H1 (cell line): ENCODE results near the gene NDST4. TPM values are rescaled to one million over a fixed set of nuclear protein-coding genes. Genes with fewer than 3 reads are reported as not detected.

Experiments used
- CTCF ChIA-PET: fragments of 300-600 bp; sonication (Branson Sonifier 250); formaldehyde crosslinking; loops from one replicate; lab custom pipeline; 2021; ENCODE audit not compliant: partially characterized antibody; lab: Charles Lee
- POLR2A ChIA-PET: fragments of 300-600 bp; sonication (Branson Sonifier 250); formaldehyde crosslinking; loops from one replicate; lab custom pipeline; 2021; ENCODE audit warnings: inconsistent platforms; ENCODE audit not compliant: partially characterized antibody; lab: Charles Lee
- DNase-seq, 2 experiments: peaks; one replicate each; pipeline versions ENCODE4 v3.0.0 to v3.0.0-alpha.2; 2010 to 2022; ENCODE audit warnings: low spot score in 2 of 2, low read depth in 1 of 2, mixed read lengths in 1 of 2
- FAIRE-seq: peaks from 2 replicates; lab custom pipeline; 2011; peaks lifted over from hg19 to GRCh38; lab: Jason Lieb, UNC
- H2AFZ ChIP-seq: 2 replicates; pipeline ENCODE4 v1.8.1; 2012; ENCODE audit warnings: low read length, inconsistent platforms
- H2AK5ac ChIP-seq: 2 replicates; pipeline ENCODE4 v1.6.1; 2013; ENCODE audit warnings: low read depth, low read length
- H2BK120ac ChIP-seq: replicated peaks from 2 replicates; pipeline ENCODE3; 2013; ENCODE audit warnings: low read depth, low read length, inconsistent platforms
- H2BK12ac ChIP-seq: 2 replicates; pipeline ENCODE4 v1.6.1; 2013; ENCODE audit warnings: low read depth, low read length
- H2BK15ac ChIP-seq: 2 replicates; pipeline ENCODE4 v1.6.1; 2013; ENCODE audit warnings: low read length
- H2BK20ac ChIP-seq: 2 replicates; pipeline ENCODE4 v1.6.1; 2013; ENCODE audit warnings: low read length
- H2BK5ac ChIP-seq: 2 replicates; pipeline ENCODE4 v1.6.1; 2013; ENCODE audit warnings: low read depth, low read length
- H3K14ac ChIP-seq: 2 replicates; pipeline ENCODE4 v1.6.1; 2013; ENCODE audit warnings: inconsistent platforms; ENCODE audit not compliant: insufficient read length
- H3K18ac ChIP-seq: 2 replicates; pipeline ENCODE4 v1.6.1; 2013; ENCODE audit warnings: low read length; ENCODE audit errors: extremely low read depth
- H3K23ac ChIP-seq: 2 replicates; pipeline ENCODE4 v1.6.1; 2013; ENCODE audit warnings: inconsistent platforms; ENCODE audit not compliant: insufficient read length
- H3K23me2 ChIP-seq: 2 replicates; pipeline ENCODE4 v1.6.1; 2013; ENCODE audit warnings: low read depth, low read length
- H3K27ac ChIP-seq: 2 replicates; pipeline ENCODE4 v1.6.1; 2011; ENCODE audit warnings: low read depth, low read length, inconsistent platforms
- H3K27me3 ChIP-seq, 4 experiments: replicated peaks in 1 of 4; 1 replicate in 1 of 4; 2 replicates in 3 of 4; pipeline versions ENCODE4 v1.6.1 to v1.8.1; 2011 to 2013; ENCODE audit warnings: low read length in 3 of 4, mild to moderate bottlenecking in 3 of 4, inconsistent platforms in 2 of 4, mixed read lengths in 2 of 4, moderate library complexity in 1 of 4; ENCODE audit not compliant: control insufficient read depth in 3 of 4, insufficient read depth in 3 of 4; ENCODE audit errors: extremely low read depth in 1 of 4
- H3K36me3 ChIP-seq, 4 experiments: 2 replicates each; pipeline versions ENCODE4 v1.6.1 to v1.8.1; 2011 to 2013; ENCODE audit warnings: mild to moderate bottlenecking in 4 of 4, low read length in 3 of 4, moderate library complexity in 2 of 4, control low read depth in 1 of 4, inconsistent platforms in 1 of 4; ENCODE audit not compliant: insufficient read depth in 4 of 4, control insufficient read depth in 2 of 4
- H3K4ac ChIP-seq: replicated peaks from 2 replicates; pipeline ENCODE3; 2013; ENCODE audit warnings: low read length, low read depth, mixed read lengths, inconsistent platforms; ENCODE audit not compliant: insufficient read length
- H3K4me1 ChIP-seq, 4 experiments: replicated peaks in 1 of 4; 1 replicate in 1 of 4; 2 replicates in 3 of 4; pipeline versions ENCODE4 v1.6.1 to v1.8.1; 2011 to 2013; ENCODE audit warnings: low read length in 3 of 4, inconsistent platforms in 2 of 4, mixed read lengths in 1 of 4; ENCODE audit not compliant: insufficient read depth in 4 of 4, control insufficient read depth in 3 of 4
- H3K4me2 ChIP-seq, 2 experiments: 2 replicates each; pipeline versions ENCODE4 v1.6.1 to v1.8.1; 2011 to 2013; ENCODE audit warnings: low read depth in 2 of 2, low read length in 2 of 2, control low read depth in 1 of 2, inconsistent platforms in 1 of 2, mild to moderate bottlenecking in 1 of 2; ENCODE audit not compliant: insufficient read depth in 1 of 2
- H3K4me3 ChIP-seq, 4 experiments: fragments of 200-600, 300-600 bp in 1 of 4; sonication (generic), shearing (Covaris generic), sonication (Bioruptor Twin) in 1 of 4; 2 replicates each; pipeline versions ENCODE4 v1.5.1 to v1.8.1; 2011 to 2016; ENCODE audit warnings: low read length in 4 of 4, low read depth in 3 of 4, control low read depth in 2 of 4, inconsistent platforms in 2 of 4, mild to moderate bottlenecking in 2 of 4, mixed read lengths in 1 of 4, moderate library complexity in 1 of 4; ENCODE audit not compliant: insufficient read depth in 2 of 4; ENCODE audit errors: extremely low read depth in 1 of 4
- H3K56ac ChIP-seq: replicated peaks from 2 replicates; pipeline ENCODE3; 2013; ENCODE audit warnings: low read depth, mild to moderate bottlenecking, mixed read lengths, low read length, inconsistent platforms; ENCODE audit not compliant: insufficient read length
- H3K79me1 ChIP-seq: 2 replicates; pipeline ENCODE4 v1.6.1; 2013; ENCODE audit warnings: low read depth, low read length, control low read depth
- H3K79me2 ChIP-seq, 2 experiments: 2 replicates each; pipeline versions ENCODE4 v1.6.1 to v1.8.1; 2012 to 2013; ENCODE audit warnings: low read length in 2 of 2, mild to moderate bottlenecking in 2 of 2, inconsistent platforms in 1 of 2; ENCODE audit not compliant: insufficient read depth in 2 of 2, control insufficient read depth in 1 of 2
- H3K9ac ChIP-seq, 4 experiments: replicated peaks in 1 of 4; 1 replicate in 1 of 4; 2 replicates in 3 of 4; pipeline versions ENCODE4 v1.6.1 to v1.8.1; 2011 to 2013; ENCODE audit warnings: low read depth in 3 of 4, low read length in 3 of 4, control low read depth in 2 of 4, mild to moderate bottlenecking in 2 of 4, moderate library complexity in 2 of 4, inconsistent platforms in 1 of 4; ENCODE audit errors: extremely low read depth in 1 of 4
- H3K9me3 ChIP-seq, 2 experiments: 2 replicates each; pipeline versions ENCODE4 v1.6.1 to v1.8.1; 2012 to 2013; ENCODE audit warnings: mild to moderate bottlenecking in 2 of 2, moderate library complexity in 2 of 2, control low read depth in 1 of 2, inconsistent platforms in 1 of 2, low read depth in 1 of 2, low read length in 1 of 2, mixed read lengths in 1 of 2; ENCODE audit not compliant: insufficient read depth in 2 of 2
- H4K20me1 ChIP-seq, 2 experiments: replicated peaks in 1 of 2; 2 replicates each; pipeline versions ENCODE3 to v1.8.1; 2011 to 2013; ENCODE audit warnings: inconsistent platforms in 2 of 2, low read length in 2 of 2, mild to moderate bottlenecking in 1 of 2; ENCODE audit not compliant: insufficient read depth in 2 of 2, control insufficient read depth in 1 of 2
- H4K5ac ChIP-seq: 2 replicates; pipeline ENCODE4 v1.6.1; 2013; ENCODE audit warnings: low read length, low read depth, mixed read lengths, inconsistent platforms; ENCODE audit not compliant: insufficient read length
- H4K8ac ChIP-seq: 2 replicates; pipeline ENCODE4 v1.8.0; 2013; ENCODE audit warnings: mild to moderate bottlenecking, moderate library complexity, low read length, inconsistent platforms; ENCODE audit not compliant: insufficient read depth; ENCODE audit errors: extremely low read depth
- H4K91ac ChIP-seq: replicated peaks from 2 replicates; pipeline ENCODE3; 2013; ENCODE audit warnings: low read length, mixed read lengths, inconsistent platforms; ENCODE audit not compliant: insufficient read length
- CTBP2 ChIP-seq: IDR thresholded peaks from 2 replicates; pipeline ENCODE4 v1.7.0; 2011; ENCODE audit warnings: borderline replicate concordance, mild to moderate bottlenecking, moderate library complexity, mixed read lengths, low read length; ENCODE audit not compliant: insufficient read depth, insufficient read length
- FOSL1 ChIP-seq: IDR thresholded peaks from 2 replicates; pipeline ENCODE4 v1.6.1; 2011; ENCODE audit warnings: mild to moderate bottlenecking, low read depth, low read length, moderate library complexity; ENCODE audit not compliant: insufficient read depth
- JUND ChIP-seq: IDR thresholded peaks from 2 replicates; pipeline ENCODE4 v1.6.1; 2011; ENCODE audit warnings: mild to moderate bottlenecking, improper control_type of control experiment, low read length
- PHF8 ChIP-seq: fragments of 200-600 bp; sonication (generic); conservative IDR thresholded peaks from 2 replicates; pipeline ENCODE4 v1.7.1; 2012; ENCODE audit warnings: low read depth, mild to moderate bottlenecking, inconsistent platforms, low read length, moderate library complexity
- SIN3A ChIP-seq, 2 experiments: IDR thresholded peaks in 1 of 2; conservative IDR thresholded peaks in 1 of 2; 2 replicates each; pipeline ENCODE4 v1.6.1; 2011 to 2012; ENCODE audit warnings: low read length in 2 of 2, improper control_type of control experiment in 1 of 2, low read depth in 1 of 2, mild to moderate bottlenecking in 1 of 2
- TAF1 ChIP-seq: IDR thresholded peaks from 2 replicates; pipeline ENCODE4 v1.6.1; 2011; ENCODE audit warnings: mild to moderate bottlenecking, low read depth, low read length
- WGBS, 2 experiments: shearing (Covaris generic) in 1 of 2; methylation state at CpG; one replicate each; pipeline versions ENCODE4 v1.1.6 to v1.1.7; 2013 to 2015; ENCODE audit warnings: low lambda C conversion rate in 2 of 2, mixed read lengths in 2 of 2, inconsistent platforms in 1 of 2, low coverage in 1 of 2, missing lambda C conversion rate in 1 of 2; ENCODE audit not compliant: insufficient replicate concordance in 2 of 2, insufficient coverage in 1 of 2, insufficient read length in 1 of 2; ENCODE audit errors: extremely low coverage in 1 of 2, missing lambda C conversion rate in 1 of 2; 5-methylcytosine and 5-hydroxymethylcytosine counted together
- polyA plus RNA-seq, 7 experiments: library from polyadenylated mRNA; depleted of rRNA in 3 of 7; stranded (reverse) in 5 of 7; unstranded in 2 of 7; fragments of >200 nt in 5 of 7; fragments of 200-250 nt in 2 of 7; gene quantifications; 1 replicate in 5 of 7; 2 replicates in 1 of 7; 4 replicates in 1 of 7; pipeline versions ENCODE4 v1.2.1 to v1.2.3, GENCODE V29; 2011 to 2013; ENCODE audit warnings: missing spikeins in 2 of 7, mixed read lengths in 2 of 7
- total RNA-seq: library from RNA; stranded (reverse); fragmentation: NEBNext Ultra II Directional; extraction: Animal tissue kit (Norgen Biotek cat#: 25700); gene quantifications from 2 replicates; pipeline ENCODE4 v1.2.1, GENCODE V29; 2021

The NDST4 gene
- total and polyA plus RNA-seq, 2 of the 8 experiments (the other 6 are each of a cell fraction or from before 2014, with no cell fraction given) = 0.02 TPM; not detected in 1

DNA sequence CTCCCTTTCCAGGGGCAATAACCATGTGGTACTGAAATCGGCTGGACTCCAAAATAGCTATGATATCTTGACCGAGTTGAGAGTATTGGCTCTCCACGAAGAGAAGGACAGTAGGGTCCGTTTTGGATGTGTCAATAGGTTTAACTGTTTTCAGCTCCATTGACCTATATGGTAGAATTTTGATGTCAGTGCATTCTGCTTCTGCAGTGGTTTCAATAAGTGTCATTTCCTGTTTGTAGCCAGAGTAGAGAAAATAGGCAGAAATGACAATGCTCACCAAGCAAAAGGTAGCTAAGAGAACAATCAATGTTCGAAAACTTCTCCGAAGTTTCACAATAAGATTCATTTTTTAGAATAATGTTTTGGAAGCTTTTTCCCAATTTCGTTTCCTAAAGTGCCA, 36.7 kb downstream of the NDST4 start:
- no peak for TF ChIP-seq TAF1
- no peak for TF ChIP-seq JUND
- no peak for TF ChIP-seq FOSL1
- no peak for TF ChIP-seq CTBP2
- TF ChIP-seq SIN3A (conservative IDR thresholded peaks at IDR 0.05 in 1 of 2, IDR thresholded peaks at IDR 0.05 in 1 of 2; ENCODE audit: low read depth in 1 of 2, low read length in 2 of 2) = no peak
- TF ChIP-seq PHF8 = no peak
- Histone ChIP-seq H3K36me3 (no peaks in the 10 kb centered on the region; a peak in 1 of 8 replicates), H3K4ac (no peak overlapping the region), H2BK15ac (no peak overlapping the region), H3K18ac (no peak overlapping the region), H3K4me1 (no peaks in the 10 kb centered on the region), H3K27ac (no peak overlapping the region), H3K56ac (no peak overlapping the region), H4K20me1 (no peaks in the 10 kb centered on the region), H2AFZ (no peak overlapping the region), H3K14ac (no peak overlapping the region), H4K5ac (no peak overlapping the region), H4K91ac (no peak overlapping the region), H3K27me3 (no peaks in the 10 kb centered on the region), H2BK120ac (no peak overlapping the region), H2BK20ac (no peak overlapping the region), H3K9me3 (no peaks in the 10 kb centered on the region), H4K8ac (no peak overlapping the region), H3K79me1 (no peaks in the 10 kb centered on the region), H3K23me2 (no peaks in the 10 kb centered on the region), H3K79me2 (no peaks in the 10 kb centered on the region), H3K23ac (no peak overlapping the region), H3K9ac (no peak overlapping the region), H3K4me2 (no peak overlapping the region), H3K4me3 (no peak overlapping the region), H2BK5ac (no peak overlapping the region), H2BK12ac (no peak overlapping the region), H2AK5ac (no peak overlapping the region)
- DNase-seq = no peak
- ChIA-PET CTCF (interaction anchor here (1.1 to 1.4 kb wide), 4 partner anchors 17 to 297 kb away, joined by 3 to 4 read pairs (median 3); no protein-coding TSS in a partner anchor), POLR2A (no interaction called here)
- WGBS, 2 experiments = 92% methylated on average over 7 of the region's 7 CpGs; no CpG with 5 or more reads in 1 of the 2 experiments
- no peak for FAIRE-seq
